Astrocyte (in vitro differentiated cells and primary cell): ENCODE results near the gene SLC1A3.

Experiments
- CTCF ChIP-seq: IDR thresholded peaks from 2 replicates; pipeline ENCODE4 v1.5.1; 2011; ENCODE audit warnings: low read depth, mild to moderate bottlenecking, inconsistent platforms, low read length, moderate library complexity; ENCODE audit not compliant: insufficient read depth
- EZH2 ChIP-seq: IDR thresholded peaks from 2 replicates; pipeline ENCODE4 v1.6.1; 2012; ENCODE audit warnings: mild to moderate bottlenecking, low read length, inconsistent platforms; ENCODE audit not compliant: insufficient read depth

DNA sequence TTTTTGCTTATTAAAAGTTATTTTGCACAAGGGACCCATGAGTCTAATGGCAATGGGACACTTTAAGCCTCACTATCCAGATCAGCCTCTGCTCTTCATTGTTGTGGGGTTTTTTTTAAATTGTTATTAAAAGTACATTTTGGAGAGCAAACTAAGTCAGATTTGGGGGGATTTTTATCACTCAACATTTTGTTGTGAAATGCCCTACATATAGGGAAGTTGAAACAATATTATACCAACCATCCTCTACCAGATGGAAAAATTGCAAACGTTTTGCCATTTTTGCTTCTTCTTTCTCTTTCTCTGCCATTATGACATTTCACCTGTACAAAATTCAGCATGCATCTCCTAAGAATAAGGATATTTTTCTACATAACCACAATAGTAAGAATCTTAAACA lies 75.3 kb downstream of the SLC1A3 start:
- no peak for TF ChIP-seq CTCF
- no peak for TF ChIP-seq EZH2
